ENCODE measurements around the gene TFEB.

Gene TFEB

DNA sequence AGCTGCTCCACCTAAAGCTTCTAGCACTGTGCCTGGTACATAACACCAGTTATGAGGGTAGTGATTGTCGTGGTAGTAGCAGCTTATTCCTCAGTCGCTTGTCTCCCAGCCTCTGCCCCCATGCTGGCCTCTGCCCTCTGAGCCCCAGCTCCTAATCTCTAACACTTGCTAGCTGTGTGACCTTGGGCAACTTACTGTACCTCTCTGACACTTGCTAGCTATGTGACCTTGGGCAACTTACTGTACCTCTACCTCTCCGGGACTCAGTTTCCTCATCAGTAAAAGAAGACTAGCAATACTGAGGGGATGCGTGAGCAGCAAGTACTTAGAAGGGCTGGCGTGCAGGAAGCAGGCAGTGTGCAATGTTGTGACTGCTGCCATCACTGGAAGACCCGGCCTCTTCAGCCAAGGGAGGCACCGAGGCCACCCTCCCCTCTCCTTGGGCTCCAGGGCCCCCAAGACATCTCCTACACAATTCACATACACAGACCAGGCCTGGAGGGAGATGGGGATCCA is 87.3 kb downstream of the TFEB start:
- DNase-seq, result no peak

DNA sequence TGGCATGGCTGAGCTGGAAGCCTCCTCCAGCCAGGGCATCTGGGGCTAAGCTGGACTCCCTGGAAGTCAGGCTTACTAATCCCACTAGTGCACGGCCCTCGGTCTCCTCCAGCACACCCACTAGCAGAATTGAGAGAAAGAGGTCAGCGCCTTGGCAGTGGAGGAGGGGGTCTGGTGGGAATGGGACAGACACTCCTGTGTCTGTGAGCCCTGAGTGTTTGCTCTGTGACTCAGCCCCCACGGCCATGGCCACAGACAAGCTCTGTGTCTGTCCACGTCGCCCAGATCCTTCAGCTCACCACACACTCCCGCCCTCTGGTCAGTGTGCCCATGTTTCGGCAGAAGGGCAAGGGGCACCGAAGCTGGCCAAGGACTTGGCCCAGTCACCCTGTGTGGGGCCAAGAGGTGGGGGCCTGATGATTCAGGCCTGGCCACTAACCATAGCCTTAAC is 88.3 kb downstream of the TFEB start:
- DNase-seq, result no peak

DNA sequence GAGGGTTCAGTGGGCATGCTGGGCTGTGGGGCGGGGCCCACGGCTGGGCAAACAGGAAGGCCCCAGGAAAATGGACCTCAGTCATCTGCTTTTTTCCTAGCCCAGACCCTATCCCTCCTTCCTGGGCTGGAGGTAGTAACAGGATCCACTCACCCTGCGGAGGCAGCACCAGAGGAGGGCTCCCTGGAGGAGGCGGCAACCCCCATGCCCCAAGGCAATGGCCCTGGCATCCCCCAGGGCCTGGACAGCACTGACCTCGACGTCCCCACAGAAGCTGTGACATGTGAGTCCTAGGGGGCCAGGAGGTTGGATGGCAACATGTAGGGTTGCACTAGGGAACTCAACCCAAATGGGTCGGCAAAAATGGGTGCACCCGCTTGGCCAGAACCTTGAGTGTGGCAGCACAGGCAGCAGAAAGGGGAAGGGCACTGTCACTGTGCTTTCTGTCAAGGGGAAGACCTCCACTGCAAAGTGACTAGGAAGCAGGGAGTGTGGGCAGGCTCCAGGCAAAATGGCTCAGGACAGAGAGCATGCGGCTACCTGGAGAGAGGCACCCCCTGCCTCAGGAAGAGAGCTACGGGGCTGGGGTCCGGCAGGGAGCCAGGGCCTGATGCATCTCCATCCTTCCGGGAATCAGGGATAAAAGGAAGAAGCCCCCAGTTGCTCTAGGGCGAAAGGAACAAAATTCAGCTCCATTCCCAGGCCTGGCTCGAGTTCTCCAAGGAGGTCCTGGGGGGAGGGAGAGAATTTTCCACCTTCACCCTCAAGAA is 89.2 kb downstream of the TFEB start:
- no peak for DNase-seq

DNA sequence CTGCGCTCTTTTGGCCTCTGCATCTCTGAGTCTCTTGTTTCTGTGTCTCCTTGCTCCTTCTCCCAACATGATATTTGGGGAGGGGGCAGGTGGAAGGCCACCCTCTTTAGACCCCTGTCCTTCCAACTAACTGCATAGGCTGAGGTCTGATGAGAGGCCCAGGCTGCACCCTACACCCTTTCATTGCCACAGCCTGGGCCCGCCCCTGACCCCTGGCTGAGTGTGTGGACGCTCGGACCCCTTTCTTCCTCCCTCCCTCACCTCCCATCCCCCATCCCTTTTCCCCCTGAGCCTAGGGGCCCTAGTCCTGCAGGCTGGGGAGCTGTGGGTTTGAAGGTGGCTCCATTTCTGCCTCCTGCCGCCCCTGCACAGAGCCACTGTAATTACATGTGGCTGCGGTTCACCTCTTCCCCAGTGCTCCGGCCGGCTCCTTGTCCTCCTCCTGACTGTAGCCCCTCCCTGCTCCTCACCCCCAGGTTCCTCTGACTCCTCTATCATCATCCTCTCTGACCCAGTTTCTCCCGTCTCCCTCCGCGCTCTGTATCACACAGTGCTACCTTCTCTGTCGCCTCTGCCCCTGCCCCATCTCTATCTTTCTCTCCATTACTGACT is 90.3 kb downstream of the TFEB start:
- DNase-seq, result no peak

DNA sequence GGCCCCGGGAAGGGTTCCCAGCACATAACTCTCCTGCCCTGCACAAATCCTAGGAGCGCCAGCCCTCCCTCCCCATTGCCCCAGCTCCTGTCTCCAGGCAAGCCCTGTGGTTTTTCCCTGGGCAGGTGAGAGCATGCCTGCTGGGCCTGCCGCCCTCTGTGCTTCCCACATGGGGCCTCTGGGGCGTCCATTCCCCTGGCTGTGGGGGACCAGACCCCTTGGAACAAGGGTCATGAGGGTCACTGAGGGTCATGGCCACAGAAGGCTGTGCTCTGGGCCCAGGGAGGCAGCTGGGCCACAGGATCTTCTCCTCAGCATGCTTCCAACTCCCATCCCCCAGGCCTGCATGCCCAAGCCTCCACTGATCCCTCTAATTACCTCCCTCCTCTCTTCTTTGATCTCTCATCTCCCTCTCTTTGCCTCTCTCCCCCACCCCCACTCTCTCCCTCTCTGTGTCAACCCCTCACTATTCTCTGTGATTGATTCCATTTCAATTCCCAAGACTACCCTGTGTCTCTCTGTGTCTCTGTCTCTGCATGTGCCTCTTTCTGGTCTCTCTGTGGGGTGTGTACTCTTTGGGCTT is 91.0 kb downstream of the TFEB start:
- no peak for DNase-seq

DNA sequence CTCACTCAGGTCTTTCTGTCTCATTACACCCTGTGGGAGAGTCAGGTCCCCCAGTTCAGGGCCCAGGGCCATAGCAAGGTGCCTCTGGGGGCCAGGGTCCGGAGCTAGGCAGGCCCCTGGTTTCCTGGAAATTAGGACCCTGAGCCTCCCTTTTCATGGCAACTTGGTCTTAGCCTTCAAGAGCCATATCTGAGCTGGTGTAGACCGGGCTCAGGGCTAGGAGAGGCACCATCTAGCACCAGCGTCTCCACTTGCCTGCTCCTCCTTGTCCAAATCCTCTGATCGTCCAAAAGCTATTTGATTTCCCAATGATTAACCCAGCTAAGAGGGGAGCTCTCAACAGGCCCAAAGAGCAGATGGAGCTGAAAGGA is 91.5 kb downstream of the TFEB start:
- no peak for DNase-seq

DNA sequence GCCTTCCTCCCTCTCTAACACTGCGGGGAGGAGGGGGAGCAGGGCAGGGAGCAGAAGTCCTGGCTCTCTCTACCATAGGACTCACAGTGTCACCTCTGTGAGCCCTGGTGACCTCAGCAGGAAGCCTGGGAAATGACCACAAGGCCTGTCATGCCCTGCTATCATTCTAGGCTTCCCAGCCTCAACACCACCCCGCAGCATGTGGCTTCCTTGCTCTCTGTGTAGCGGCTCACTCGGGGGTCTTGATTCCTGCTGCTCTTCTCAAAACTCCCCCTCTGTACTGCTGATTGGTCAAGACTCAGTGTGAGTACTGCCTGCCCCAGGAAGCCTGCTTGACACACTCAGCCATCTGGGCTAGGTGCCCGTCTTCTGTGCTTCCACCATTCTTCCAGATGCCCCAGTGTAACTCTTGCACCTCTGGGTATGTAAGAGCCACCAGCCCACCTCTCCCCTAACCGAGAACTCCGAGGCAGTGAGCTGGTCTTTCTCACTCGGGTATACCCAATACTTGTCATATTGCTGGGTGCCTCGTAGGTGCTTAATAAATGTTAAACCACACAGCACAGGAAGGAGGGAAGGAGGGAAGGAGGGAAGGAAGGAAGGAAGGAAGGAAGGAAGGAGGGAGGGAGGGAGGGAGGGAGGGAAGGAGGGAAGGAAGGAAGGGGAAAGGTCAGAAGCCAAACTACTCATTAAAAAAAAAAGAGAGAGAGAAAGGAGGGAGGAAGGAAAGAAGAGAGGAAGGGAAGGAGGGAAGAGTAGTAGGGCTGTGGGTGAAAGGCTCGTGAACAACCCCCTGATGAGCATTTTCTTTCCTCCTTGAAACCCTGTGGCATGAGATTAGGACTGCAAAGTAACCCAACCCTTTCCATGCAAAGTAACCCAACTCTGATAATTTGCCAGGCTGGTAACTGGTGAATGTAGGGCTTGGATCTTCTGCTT is 92.2 kb downstream of the TFEB start:
- no peak for DNase-seq

DNA sequence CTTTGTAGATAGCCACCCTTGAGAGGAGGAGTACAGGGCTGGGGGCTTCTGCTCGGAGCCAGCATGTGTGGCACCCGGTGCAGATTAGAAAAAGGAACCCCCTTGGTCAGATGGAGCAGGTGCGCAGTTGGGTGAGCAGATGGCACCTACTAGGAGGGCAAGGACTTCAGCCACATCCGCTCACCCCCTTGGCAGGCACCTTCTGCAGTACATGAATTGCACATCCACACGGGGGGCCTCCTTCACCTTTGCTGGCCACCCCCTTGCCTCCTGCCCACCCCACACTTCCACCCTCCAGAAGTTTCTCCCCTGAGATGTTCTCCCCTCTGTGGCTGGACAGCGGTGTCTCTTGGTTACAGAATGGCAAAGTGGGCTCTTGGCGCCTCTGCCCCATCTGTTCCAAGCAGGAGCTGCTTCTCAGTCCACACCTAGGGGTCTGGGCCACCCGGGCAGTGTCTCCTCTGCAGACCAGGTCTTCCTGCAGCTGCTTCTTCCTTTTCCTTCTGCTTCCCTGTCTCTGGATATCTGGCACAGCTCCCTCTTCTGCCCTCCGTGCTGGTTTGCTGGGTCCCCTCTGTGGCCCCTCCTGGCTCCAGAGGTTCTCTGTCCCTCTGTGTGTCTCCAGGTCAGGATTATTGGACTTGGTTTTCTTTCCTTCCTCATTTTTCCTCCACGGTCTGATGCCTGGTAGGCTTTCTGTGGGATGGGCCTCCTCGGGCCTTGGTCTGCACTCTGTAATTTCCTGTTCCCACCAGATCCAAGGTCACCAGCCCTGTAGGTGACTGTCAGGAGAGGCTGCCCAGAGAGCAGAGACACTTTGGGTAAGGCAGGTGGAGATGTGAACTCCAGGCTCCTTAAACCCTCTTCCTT is 93.1 kb downstream of the TFEB start:
- no peak for DNase-seq

DNA sequence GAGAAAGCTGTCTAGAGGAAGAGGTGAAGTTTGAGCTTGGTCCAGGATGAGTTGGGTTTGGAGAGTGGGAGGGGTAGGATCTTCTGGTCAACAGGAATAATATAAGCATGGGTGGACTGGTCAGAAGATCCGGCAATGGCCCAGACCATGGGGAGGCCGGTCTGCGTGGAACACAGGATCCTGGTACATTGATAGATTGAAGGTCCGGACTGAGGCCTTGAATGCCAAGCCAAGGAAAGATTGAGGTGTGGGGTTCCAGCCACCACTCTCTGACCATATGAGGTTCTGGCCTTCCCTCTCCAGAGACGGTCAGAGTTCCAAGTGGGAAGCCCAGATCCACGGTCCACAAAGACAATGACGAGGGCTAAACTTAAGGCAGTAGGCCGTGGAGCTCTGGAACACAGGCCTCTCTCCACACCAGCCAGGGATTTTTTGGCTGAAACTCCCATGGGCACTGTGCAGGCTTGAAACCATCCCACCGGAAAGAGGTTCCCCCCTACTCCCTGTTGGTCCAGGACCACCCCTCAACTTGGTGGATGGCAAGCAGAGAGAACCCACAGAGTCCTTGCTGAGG is 94.0 kb downstream of the TFEB start:
- no peak for DNase-seq

DNA sequence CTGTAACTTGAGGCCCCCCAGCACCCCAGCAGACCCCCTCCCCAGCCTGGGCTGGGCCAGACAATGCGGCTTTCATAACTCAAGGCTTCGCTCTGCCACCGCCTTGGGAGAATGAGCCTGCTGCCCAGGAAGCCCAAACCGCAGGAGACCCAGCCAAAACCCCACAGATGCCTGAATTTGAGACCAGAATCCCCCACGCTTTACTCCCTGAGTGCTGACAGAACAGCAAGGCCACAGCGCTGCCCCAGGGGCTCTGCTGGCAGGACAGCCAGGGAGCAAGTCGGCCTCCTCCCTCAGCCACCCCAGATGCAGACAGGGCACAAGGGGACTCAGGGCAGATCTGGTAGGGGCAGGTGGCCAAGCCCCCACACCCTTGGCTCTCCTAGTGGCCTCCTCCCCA is 95.0 kb downstream of the TFEB start:
- DNase-seq, result no peak

DNA sequence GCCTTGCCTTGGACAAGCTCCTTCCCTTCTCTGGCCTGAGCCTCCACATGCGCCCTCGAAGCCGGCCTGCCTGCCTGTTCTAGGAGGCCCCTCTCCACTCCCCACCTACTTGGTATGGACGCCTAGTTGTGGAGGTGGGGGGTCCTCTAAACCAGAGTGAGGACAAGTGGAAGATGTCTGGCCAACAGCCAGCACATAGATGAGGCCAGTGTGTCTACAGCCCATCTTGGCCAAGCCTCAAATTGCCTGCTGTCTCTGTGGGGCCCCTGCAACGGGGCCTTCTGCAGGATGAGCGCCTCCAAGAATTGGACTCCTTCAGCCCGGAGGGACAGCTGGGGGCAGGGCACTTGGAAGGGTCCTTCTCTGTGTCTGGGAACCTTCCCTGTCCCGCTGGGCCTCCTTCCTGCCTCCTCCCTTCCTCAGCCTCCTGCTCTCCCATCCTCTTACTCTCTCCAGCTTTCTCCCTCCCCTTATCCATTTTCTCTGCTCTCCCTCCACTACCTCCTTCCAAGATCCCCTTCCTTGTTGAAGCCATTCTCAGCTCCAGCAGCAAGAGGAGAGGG is 95.5 kb downstream of the TFEB start:
- DNase-seq, result no peak

DNA sequence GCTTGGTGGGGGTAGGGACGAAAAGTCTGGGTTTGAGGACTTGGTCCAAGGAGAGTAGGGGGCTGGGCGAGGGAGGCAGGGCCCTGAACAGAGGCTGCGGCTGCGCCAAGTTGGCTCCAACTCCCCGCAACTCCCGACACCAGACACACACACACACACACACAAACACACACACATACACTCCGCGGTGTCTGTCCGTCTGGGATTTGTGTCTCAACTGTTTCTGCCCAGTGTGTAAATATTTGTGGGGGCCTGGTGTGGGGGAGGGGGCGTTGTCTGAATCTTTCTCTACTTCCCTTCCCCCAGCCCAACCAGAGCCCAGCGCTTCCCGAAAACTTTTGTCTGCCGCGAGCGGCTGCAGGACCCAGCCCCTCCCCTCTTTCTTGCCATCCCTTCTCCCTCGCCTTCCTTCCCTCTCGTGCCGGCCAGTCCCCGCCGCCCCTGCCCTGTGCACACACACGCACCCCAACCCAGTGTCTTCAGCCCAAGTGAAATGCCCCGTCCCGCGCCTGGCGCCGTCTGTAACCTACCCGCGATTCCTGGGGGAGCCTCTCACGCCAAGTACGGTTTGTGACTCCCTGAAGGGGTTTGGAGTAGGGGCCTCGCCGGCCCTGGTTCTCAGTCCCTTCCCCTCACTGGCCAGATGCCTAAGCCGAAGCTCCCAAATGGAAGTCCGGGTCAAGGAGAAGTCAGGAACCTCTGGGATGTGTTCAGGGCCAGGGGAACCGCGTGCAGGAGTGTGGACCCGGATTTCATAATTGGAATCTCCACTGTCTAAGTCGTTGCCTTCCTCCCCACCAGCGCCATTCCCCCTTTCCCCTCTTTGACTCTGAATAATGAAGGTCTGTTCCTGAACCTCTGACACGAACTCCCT is 96.2 kb downstream of the TFEB start:
- no peak for DNase-seq

DNA sequence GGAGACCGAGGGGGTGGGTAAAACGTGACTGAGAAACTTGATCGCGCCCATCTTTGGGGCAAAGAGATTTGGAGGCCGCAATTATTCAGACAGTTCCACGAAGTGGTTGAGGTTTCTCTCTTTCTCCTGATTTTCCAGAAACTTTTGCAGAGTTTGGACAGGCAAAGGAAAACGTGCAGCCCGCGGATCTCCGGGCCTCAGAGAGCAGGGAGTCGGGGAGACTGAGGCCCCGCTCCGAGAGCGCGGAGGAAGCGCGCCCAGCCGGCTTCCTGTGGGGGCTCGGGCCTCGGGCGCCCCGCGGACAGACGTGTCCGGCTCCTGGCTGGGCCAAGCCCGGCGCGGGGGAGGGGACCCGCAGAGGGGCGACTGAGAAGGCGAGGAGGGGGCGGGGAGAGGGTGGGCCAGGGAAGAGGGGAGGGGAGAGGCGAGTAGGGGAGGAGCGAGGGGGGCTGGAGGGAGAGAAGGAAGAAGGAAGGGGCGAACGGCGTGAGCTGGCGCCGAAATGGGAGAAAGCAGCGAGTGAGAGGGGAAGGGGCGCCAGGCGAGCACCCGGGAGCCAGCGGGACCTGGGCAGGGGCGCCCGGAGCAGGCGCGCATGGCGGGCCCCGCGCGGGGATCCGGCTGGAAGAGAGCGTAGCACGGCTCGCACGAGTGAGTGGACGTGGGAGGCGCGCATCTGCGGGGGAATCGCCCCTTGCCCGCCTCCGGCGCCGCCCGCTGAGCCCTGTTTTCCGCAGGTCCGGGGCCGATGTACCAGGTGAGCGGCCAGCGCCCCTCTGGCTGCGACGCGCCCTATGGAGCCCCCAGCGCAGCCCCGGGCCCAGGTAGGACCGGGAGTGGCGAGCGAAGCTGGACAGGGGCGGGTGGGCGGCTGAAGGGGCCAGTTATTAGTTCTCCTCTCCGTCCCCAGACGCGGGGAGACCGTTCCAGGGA is 97.1 kb downstream of the TFEB start, which contains the start of gene MDFI:
Gene MDFI, plus strand, starts transcription at position 467 of the 933 bp plus-strand sequence. Its CDS starts 282 bp downstream, at position 749.
- no peak for DNase-seq

DNA sequence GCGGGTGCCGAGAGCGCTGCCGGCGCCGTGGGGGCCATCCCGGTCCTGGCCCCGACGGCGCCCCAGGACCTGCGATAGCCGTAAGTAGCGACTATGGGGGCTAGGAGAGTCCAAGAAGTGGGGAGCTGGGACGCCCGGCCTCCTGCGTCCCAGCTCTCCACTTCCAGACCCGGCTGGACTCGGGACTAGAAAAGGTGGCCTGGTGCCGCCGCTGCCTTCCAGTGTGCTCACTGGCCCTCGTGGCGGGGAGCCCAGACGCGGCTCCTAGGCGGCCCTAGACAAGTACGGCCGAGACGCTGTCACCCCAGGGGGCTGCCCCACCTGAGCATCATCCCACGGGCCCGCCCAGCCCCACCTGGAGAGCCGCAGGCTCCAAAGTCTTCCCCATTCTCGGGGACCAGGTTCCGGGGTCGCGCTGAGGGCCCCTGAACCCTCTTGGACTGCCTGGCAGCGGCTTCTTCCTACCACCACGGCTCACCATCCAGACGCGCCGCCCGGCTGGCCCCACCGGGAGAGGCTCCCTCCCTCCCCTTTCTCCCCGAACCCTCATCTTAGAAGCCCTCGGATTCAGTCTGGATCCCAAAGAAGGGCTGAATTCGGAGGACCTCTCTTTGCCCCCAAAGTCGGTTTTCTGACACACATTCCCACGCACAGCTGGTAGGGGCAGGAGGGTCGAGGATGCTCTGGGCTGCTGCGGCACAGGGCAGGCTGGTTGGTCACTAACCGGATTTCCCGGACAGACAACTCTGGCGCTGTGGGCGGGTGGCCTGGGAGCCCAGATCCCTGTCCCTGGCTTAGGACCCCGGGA is 98.0 kb downstream of the TFEB start:
- DNase-seq, result no peak

DNA sequence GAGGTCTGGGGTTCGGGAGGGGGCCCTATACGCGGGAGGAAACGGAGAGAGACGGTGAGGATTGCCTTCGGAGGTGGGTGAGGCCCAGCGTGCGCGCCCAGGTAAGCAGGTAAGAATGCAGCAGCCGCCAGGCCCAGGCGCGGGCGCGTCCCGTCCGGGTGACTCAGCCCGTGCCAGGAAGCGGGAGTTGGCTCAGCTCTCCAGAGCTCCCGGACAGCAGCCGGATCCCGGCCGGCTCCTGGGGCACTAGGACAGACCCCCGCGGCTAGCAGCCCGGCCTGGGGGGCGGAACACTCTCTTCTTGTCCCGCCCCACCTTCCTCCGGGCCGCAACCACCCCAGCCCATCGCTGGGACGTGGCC is 98.6 kb downstream of the TFEB start:
- no peak for DNase-seq

DNA sequence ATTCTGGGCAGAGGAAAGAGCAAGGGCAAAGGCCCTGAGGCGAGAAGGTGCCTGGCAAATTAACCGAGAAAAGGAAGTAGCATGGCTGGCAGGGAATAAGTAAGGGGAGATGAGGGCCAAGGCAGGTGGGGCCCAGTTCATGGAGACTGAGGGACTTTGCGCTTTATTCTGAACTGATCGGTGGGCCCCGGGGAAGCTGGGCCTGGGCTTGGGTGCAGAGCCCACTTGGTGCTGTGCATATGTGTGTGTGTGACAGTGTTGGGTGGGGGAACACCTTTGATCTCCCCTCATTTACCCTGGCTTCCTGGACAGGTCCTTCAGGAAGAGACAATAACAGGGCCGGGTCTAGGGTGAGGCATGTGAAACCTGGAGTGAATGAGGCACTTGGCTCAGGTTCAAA is 100.0 kb downstream of the TFEB start:
- no peak for DNase-seq

DNA sequence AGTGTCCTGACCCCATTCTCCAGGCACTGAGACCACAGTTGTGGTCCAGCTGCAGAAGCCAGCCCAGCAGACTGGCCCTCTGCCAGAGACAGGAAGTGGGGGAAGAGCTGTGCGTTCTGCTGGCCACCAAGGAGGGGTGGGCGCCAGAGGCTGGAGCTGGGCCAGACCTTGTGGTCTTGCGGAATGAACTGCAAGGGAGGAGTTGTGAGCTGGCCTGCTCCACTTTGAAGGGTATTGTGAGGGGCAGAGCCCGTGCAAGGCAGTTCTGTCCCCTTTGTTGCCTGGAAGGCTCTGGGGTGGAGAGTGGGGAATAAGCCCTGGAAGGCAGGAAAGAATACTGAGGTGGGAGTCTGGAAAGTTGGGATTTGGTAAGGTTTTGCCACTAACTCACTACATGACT is 100.8 kb downstream of the TFEB start:
- no peak for DNase-seq
